Testis (tissue), 3 donors: ENCODE results near the gene VRK2. TPM values are rescaled to one million over a fixed set of nuclear protein-coding genes. Genes with fewer than 3 reads are reported as not detected.

Source experiments
- DNase-seq: peaks from one replicate; pipeline ENCODE4 v3.0.0-alpha.2; 2019
- H3K27ac ChIP-seq, 2 donors: fragments of 200-600 bp; sonication (generic); one replicate each; pipeline ENCODE4 v1.5.1; 2019
- H3K27me3 ChIP-seq: fragments of 200-600 bp; sonication (generic); one replicate; pipeline ENCODE4 v1.5.1; 2019
- H3K36me3 ChIP-seq: fragments of 200-600 bp; sonication (generic); one replicate; pipeline ENCODE4 v1.5.1; 2017; ENCODE audit warnings: low read depth; ENCODE audit errors: missing control alignments
- H3K4me1 ChIP-seq: fragments of 200-600 bp; sonication (generic); one replicate; pipeline ENCODE4 v1.5.1; 2019
- H3K4me3 ChIP-seq, 2 donors: fragments of 200-600 bp; sonication (generic); one replicate each; pipeline ENCODE4 v1.5.1; 2017 to 2019
- H3K9me3 ChIP-seq: fragments of 200-600 bp; sonication (generic); one replicate; pipeline ENCODE4 v1.5.1; 2017
- POLR2A ChIP-seq: fragments of 450-650 bp; IDR thresholded peaks from one replicate; pipeline ENCODE4 v1.6.1; 2017; ENCODE audit warnings: antibody characterized with exemption, mild to moderate bottlenecking, moderate library complexity
- WGBS, 2 donors: methylation state at CpG; one replicate each; pipeline ENCODE4 v1.1.5; 2018; 5-methylcytosine and 5-hydroxymethylcytosine counted together
- intact Hi-C: fragments of 100-400 bp; cut with DNase I; formaldehyde crosslinking; loops from one replicate; pipeline ENCODE4 v1.15.1; 2023; ENCODE audit warnings: low total_unique reads
- polyA plus RNA-seq: library from polyadenylated mRNA; stranded (reverse); fragments of 350-450 nt; fragmentation: Illumina TruSeq; extraction: RNeasy Lipid Tissue Mini Kit (QIAGEN cat#74804); gene quantifications from one replicate; pipeline ENCODE4 v1.2.3, GENCODE V29; 2014; ENCODE audit warnings: low read depth, low replicate concordance; ENCODE audit not compliant: insufficient read depth
- total RNA-seq, 2 donors: library from RNA; depleted of rRNA; stranded (reverse); fragments of >200 nt; gene quantifications; one replicate each; pipeline ENCODE4 v1.2.3, GENCODE V29; 2016
- TF ChIP-seq, protein P1 (sequence below), 3 experiments: fragments of 450-650 bp in 2 of 3; fragments of 200-600 bp in 1 of 3; sonication (generic) in 1 of 3; IDR thresholded peaks; one replicate each; pipeline ENCODE4 v1.5.1; 2016 to 2019; ENCODE audit warnings: antibody characterized with exemption in 3 of 3, mild to moderate bottlenecking in 2 of 3, moderate library complexity in 1 of 3

The VRK2 gene
- total and polyA plus RNA-seq, 3 donors from 2014 or later: 16.6 to 18.5 (median 16.7) TPM

DNA sequence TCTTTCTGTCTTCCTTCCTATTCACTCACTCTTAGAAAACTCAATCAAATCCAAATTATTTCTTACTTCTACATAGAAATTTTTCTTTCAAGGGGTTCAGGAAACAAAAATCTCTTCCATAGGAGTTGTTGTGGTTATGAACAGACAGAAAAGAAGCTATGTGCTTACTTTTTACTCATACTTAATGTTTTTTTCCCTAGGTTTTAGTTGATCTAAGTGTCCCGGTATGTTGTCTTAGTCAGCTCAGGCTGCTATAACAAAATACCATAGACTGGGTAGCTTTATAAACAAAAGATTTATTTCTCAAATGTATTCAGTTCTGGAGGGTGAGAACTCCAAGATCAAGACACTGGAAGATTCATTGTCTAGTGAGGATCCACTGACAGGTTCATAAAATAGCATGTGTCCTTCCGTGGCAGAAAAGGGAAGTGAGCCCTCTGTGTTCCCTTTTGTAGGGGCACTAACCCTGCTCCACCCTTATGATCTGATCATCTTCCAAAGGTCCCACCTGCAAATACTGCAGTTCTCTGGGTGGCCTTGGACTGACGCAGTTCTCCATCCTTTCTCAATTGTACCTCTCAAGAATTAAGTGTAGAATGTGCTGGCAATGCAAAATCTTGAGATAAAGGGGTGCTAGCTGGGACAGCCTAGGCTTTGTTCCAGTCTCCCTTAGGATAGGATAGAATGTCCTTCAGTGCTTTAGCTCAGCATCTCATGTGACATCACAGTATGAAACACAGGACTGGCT, 14.4 kb upstream of the VRK2 start:
- Histone ChIP-seq H3K27ac (no peak overlapping the region), H3K4me1 (no peaks in the 10 kb centered on the region), H3K4me3 (no peak overlapping the region), H3K27me3 (no peaks in the 10 kb centered on the region), H3K36me3 (no peaks in the 10 kb centered on the region), H3K9me3 (no peaks in the 10 kb centered on the region)
- TF ChIP-seq, protein P1, sequence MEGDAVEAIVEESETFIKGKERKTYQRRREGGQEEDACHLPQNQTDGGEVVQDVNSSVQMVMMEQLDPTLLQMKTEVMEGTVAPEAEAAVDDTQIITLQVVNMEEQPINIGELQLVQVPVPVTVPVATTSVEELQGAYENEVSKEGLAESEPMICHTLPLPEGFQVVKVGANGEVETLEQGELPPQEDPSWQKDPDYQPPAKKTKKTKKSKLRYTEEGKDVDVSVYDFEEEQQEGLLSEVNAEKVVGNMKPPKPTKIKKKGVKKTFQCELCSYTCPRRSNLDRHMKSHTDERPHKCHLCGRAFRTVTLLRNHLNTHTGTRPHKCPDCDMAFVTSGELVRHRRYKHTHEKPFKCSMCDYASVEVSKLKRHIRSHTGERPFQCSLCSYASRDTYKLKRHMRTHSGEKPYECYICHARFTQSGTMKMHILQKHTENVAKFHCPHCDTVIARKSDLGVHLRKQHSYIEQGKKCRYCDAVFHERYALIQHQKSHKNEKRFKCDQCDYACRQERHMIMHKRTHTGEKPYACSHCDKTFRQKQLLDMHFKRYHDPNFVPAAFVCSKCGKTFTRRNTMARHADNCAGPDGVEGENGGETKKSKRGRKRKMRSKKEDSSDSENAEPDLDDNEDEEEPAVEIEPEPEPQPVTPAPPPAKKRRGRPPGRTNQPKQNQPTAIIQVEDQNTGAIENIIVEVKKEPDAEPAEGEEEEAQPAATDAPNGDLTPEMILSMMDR (IDR thresholded peaks at IDR 0.05): no peak
- no peak for TF ChIP-seq POLR2A
- no peak for DNase-seq
- 68 to 86% methylated on average over 3 of the region's 3 CpGs for WGBS, 2 donors
- intact Hi-C loops: no loop called here

DNA sequence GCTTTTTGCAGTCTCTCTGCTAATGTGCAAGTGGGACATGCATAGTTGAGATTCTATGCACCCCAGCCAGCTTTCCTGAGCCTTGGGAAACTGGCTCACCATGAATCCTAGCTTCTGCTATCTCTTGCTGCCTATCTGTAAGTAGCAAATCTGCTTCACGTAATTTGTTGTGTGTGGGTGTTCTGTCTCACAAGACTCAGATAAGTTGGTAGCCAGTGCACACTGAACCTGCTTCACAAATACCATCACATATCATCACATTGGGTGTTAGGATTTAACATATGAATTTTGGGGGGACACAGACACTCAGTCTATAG, 13.9 kb upstream of the VRK2 start:
- intact Hi-C loops: no loop called here
- H3K27me3 ChIP-seq: no peaks in the 10 kb centered on the region
- H3K4me1 ChIP-seq: no peaks in the 10 kb centered on the region
- no peaks in the 10 kb centered on the region for H3K36me3 ChIP-seq
- H3K9me3 ChIP-seq: no peaks in the 10 kb centered on the region
- TF ChIP-seq, protein P1 (IDR thresholded peaks at IDR 0.05): no peak
- TF ChIP-seq POLR2A: no peak
- WGBS, 2 donors: 46 to 80% methylated on average over 1 of the region's 1 CpG
- no peak overlapping the region for H3K4me3 ChIP-seq
- H3K27ac ChIP-seq: no peak overlapping the region
- DNase-seq: peak; percentile 19

DNA sequence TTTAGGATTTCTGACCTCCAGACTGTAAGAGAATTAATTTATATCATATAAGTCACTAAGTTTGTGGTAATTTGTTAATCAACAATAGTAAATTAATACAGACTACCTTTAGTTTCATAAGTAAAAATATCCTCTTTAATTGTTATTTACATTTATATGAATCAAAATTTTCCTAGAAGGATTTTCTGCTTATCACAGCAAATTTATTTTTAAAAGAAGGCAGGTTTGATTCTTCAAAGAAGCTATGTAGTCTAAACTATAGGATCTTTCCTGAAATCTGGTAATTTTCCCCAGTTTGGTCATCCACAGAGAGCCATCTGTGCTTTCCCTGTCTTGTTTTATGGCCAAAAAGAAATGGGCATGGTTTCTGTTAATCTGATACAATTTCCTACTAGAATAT, 13.1 kb upstream of the VRK2 start:
- H3K27ac ChIP-seq: no peak overlapping the region
- no peaks in the 10 kb centered on the region for H3K4me1 ChIP-seq
- H3K27me3 ChIP-seq: no peaks in the 10 kb centered on the region
- no peaks in the 10 kb centered on the region for H3K9me3 ChIP-seq
- TF ChIP-seq, protein P1 (IDR thresholded peaks at IDR 0.05): no peak
- TF ChIP-seq POLR2A: no peak
- no peak overlapping the region for H3K4me3 ChIP-seq
- DNase-seq: no peak
- intact Hi-C loops: no loop called here
- no peaks in the 10 kb centered on the region for H3K36me3 ChIP-seq

DNA sequence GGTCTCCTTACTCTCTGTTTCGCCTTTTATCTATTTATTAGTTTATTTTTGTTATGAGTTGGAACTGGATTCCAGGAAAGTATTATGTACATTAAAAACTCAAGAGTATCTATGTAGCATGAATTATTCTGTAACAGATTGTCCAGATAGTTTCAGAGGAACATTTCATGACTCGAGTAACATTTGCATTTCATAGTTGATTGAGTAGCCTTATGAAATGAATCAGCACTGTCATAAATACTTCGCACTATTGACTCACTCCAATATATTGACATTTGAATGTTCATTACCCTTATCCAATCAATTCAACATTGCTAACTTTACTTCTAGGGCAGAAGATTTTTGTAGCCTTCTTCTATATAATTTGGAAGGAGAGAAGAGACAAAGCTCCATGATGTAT, 11.3 kb upstream of the VRK2 start:
- Histone ChIP-seq H3K4me3 (no peak overlapping the region), H3K27ac (no peak overlapping the region)
- 89 to 92% methylated on average over 3 of the region's 3 CpGs for WGBS, 2 donors

More for the DNA sequence above, 11.3 kb upstream of the VRK2 start:
- no peak for DNase-seq
- TF ChIP-seq, protein P1 (IDR thresholded peaks at IDR 0.05): no peak
- TF ChIP-seq POLR2A: no peak
- no peaks in the 10 kb centered on the region for H3K4me1 ChIP-seq
- intact Hi-C loops: no loop called here
- H3K9me3 ChIP-seq: no peaks in the 10 kb centered on the region
- no peaks in the 10 kb centered on the region for H3K27me3 ChIP-seq
- H3K36me3 ChIP-seq: no peaks in the 10 kb centered on the region
